GM12875 (cell line): Measurements from ENCODE around the gene TP63.
"Not testable (repeated sequence)": the region's sequence is repeated elsewhere in the genome, so short reads cannot be mapped to it uniquely, and the experiment has no call there.

Experiments
- H3K4me3 ChIP-seq: one replicate; pipeline ENCODE4 v1.5.1; 2011; ENCODE audit warnings: low read depth, low read length, control low read depth
- CTCF ChIP-seq: IDR thresholded peaks from 2 replicates; pipeline ENCODE4 v1.5.1; 2011; ENCODE audit warnings: low read depth, mild to moderate bottlenecking, control low read depth, inconsistent platforms, low read length, moderate library complexity, borderline replicate concordance; ENCODE audit not compliant: insufficient read depth

The TP63 gene

DNA sequence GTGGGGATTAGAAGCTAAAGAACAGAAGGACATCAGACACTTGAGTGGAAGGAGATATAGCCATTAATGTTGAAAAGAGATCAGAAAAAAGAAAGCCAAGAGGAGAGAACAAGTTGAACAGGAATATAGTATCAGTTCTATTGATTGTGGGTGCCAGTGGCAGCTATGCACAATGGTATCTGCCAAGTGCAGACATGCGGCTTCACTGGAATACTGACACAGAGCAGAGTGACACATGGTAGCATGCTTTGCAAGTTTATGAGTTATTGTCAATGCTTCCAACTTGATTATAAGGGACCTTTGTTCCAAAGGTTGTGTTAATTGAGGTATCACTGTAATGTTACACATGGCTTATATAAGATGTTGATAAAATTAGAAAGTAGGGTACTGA, 42.0 kb upstream of the TP63 start:
- TF ChIP-seq CTCF, result no peak
- H3K4me3 ChIP-seq, result no peak overlapping the region

GRCh38 chr3:189590223-189590622, 41.0 kb upstream of the TP63 start:
- no peak for TF ChIP-seq CTCF
- no peak overlapping the region for H3K4me3 ChIP-seq

DNA sequence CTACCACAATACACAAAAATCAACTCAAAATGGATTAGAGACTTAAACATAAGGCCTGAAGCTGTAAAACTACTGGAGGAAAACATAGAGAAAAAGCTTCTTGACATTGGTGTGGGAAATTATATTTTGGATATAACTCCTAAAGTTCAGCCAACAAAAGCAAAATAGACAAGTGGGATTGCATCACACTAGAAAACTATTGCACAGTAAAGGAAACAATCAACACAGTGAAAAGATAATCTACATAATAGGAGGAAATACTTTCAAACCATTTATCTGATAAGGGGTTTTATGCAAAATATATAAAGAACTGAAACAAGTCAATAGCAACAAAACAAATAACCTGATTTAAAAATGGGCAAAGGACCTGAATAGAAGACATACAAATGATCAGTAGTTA, 37.6 kb upstream of the TP63 start:
- TF ChIP-seq CTCF, result no peak

GRCh38 chr3:189596078-189596979, 34.9 kb upstream of the TP63 start:
- not testable (repeated sequence) for H3K4me3 ChIP-seq

More for the DNA sequence above, 37.6 kb upstream of the TP63 start:
- H3K4me3 ChIP-seq, result no peak overlapping the region

GRCh38 chr3:189597918-189598317, 33.3 kb upstream of the TP63 start:
- TF ChIP-seq CTCF, result no peak
- H3K4me3 ChIP-seq, result no peak overlapping the region

DNA sequence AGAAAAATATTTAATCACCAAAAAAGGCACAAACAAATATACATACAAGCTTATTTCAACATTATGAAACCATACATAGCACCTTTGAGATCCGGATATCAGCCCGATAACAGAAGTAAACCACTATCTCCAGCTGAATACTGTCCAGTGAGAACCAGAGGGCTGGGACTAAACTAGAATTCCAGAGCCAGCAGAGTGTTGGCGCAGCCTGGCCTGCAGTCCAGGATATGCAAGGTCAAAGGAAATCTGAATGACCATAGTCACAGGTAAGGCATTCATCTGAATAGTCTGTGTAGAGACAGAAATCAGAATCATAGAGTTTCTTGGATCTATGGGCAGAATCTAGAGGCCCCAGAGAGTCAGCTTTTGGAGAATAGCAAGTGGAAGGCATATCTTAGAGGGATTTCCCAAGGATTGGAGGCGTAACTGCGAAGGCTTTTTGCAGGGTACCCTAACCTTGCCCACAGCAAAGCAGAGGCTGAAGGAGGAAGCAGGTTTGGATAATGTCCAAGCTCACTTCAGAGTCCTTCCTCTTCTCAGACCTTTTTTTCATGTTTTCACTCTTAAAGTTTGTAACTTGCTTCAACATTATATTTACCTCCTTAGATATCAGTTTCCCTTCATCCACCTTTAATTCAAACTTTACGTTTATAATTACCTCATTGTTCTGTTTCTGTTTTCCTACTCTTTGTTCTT, 32.5 kb upstream of the TP63 start:
- no peak for TF ChIP-seq CTCF

DNA sequence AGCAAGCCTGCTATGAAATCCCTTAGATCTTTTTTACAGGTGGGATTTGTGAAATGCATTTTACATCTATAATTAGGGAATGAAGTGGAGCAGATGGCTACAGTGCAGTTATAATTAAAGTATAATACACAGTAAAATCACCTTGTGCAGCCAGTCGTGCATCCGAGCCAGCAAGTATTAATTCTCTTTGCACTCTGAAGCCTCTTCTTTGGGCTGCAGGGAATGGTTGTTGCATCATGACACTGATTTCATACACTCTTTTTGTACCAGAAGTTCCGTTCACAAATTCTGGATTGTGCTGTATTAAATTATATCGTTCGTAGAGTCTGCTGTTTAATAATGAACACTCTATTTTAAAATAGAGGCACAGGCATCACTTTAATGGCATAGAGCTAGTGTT, 28.7 kb upstream of the TP63 start:
- TF ChIP-seq CTCF, result no peak
- no peak overlapping the region for H3K4me3 ChIP-seq

More for the DNA sequence above, 32.5 kb upstream of the TP63 start:
- H3K4me3 ChIP-seq, result no peak overlapping the region
